Testis (tissue), 2 donors: ENCODE results near the gene GNPDA2.

Experiments used
- POLR2A ChIP-seq: fragments of 450-650 bp; IDR thresholded peaks from one replicate; pipeline ENCODE4 v1.6.1; 2017; ENCODE audit warnings: antibody characterized with exemption, mild to moderate bottlenecking, moderate library complexity
- TF ChIP-seq, protein P1 (sequence below), 3 experiments: fragments of 450-650 bp in 2 of 3; fragments of 200-600 bp in 1 of 3; sonication (generic) in 1 of 3; IDR thresholded peaks; one replicate each; pipeline ENCODE4 v1.5.1; 2016 to 2019; ENCODE audit warnings: antibody characterized with exemption in 3 of 3, mild to moderate bottlenecking in 2 of 3, moderate library complexity in 1 of 3

DNA sequence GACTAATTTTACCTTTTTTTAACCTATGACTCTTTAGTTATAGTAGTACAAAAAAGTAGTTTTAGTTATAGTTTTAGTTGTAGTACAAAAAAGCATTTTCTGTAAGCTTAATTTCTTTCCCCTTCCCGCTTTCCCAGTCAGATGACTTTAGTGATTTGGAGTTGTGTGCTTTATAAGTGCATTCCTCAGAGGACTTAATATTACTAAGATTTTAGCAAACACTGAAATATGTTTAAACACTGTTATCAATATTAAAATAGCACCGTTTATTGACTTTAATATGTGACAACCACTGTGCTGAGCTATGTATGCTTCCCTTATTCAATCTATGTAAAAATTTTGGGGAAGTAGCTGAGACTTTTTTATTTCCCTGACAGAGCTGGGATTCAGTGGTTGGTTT lies 25.3 kb downstream of the GNPDA2 start:
- TF ChIP-seq, protein P1, sequence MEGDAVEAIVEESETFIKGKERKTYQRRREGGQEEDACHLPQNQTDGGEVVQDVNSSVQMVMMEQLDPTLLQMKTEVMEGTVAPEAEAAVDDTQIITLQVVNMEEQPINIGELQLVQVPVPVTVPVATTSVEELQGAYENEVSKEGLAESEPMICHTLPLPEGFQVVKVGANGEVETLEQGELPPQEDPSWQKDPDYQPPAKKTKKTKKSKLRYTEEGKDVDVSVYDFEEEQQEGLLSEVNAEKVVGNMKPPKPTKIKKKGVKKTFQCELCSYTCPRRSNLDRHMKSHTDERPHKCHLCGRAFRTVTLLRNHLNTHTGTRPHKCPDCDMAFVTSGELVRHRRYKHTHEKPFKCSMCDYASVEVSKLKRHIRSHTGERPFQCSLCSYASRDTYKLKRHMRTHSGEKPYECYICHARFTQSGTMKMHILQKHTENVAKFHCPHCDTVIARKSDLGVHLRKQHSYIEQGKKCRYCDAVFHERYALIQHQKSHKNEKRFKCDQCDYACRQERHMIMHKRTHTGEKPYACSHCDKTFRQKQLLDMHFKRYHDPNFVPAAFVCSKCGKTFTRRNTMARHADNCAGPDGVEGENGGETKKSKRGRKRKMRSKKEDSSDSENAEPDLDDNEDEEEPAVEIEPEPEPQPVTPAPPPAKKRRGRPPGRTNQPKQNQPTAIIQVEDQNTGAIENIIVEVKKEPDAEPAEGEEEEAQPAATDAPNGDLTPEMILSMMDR (IDR thresholded peaks at IDR 0.05) = no peak
- no peak for TF ChIP-seq POLR2A
